Superior temporal gyrus (tissue), 1 donor: Measurements from ENCODE around the gene RAC2.

ENCODE experiments used
- DNase-seq: peaks from one replicate; pipeline ENCODE4 v3.0.0-alpha.2; 2016; ENCODE audit errors: extremely low spot score

Gene RAC2

DNA sequence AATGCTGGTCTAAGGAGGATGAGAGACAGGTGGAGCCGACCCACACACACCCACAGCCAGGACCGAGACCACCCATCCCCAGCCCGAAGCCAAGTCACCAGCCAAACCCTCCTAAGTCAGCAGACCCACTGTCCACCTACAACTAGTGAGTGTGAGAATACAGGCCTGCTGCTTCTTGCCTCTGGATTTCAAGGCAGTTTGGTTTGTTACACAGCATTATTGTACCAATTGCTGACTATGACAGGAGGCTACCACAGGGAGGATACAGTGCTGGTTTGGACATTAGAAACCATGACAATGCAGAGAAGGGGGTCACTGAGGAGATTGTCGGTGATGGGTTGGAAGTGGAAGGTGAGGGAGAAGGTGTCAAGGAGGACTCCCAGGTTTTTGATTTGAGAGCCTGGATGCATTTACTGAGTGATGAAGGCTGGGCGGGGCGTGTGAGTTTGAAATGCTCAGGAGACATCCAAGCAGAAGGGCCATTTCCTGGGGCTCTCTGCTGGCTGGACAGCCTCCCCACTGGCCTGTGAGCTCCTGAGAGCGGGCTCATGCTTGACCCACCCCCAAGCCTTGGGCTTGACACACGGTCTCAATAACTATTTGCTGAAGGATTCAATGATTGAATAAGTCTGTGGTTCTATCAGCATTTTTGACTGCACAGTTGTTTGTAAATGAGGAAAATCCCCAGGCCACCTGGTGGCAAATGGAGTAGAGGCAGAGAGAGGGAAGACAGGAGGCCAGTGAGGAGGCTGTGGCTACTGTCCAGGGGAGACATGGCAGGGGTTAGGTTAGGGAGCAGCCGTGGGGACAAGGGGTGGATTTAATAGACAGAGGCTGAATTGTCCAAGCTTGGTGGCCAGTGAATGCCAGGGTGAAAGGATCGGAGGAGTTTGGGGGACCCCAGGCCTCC is 22.4 kb downstream of the RAC2 start:
- no peak for DNase-seq

GRCh38 chr22:37220543-37220981 is 23.5 kb downstream of the RAC2 start:
- no peak for DNase-seq

DNA sequence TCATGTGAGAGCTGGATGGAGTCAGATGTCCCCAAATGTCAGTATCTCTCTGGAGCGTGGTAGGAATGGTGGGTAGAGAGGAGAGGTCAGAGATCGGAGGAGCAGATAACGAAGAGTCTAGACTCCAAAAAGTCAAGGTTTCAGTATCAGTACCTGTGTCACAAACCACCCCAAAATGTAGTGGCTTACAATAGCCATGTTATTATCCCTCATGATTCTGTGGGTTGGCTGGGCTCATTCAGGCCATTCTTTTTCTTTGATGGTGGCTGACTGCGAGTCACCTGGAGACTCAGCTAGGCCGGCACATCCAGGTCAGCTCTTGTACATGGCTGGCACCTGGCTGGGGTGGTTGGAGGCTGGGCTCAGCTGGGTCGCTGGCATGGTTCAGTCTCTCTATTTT is 24.5 kb downstream of the RAC2 start:
- no peak for DNase-seq

GRCh38 chr22:37218771-37219411 is 25.2 kb downstream of the RAC2 start:
- DNase-seq: no peak

GRCh38 chr22:37218399-37218770 is 25.7 kb downstream of the RAC2 start:
- DNase-seq: no peak

DNA sequence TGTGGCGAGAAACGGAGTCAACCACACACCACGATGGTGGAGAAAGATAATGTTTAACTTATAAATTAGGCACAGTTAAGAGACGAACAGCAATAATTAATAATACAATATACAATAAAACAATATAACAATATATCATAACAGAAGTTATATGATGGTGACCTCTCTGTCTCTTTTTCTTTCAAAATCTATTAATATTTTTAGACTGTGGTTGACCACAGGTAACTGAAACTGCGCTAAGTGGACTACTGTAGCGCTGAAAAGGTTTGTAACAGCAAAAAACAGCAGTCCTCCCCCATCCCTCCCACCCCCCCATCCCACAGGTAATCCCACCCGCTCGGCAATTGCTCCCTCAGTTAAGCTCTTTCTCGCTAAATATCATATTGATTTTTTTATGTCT is 28.2 kb downstream of the RAC2 start:
- no peak for DNase-seq

- DNase-seq: no peak
These were observed 29.4 kb downstream of the RAC2 start for GRCh38 chr22:37214731-37215030.

- no peak for DNase-seq
These were observed 29.9 kb downstream of the RAC2 start for GRCh38 chr22:37213941-37214730.

DNA sequence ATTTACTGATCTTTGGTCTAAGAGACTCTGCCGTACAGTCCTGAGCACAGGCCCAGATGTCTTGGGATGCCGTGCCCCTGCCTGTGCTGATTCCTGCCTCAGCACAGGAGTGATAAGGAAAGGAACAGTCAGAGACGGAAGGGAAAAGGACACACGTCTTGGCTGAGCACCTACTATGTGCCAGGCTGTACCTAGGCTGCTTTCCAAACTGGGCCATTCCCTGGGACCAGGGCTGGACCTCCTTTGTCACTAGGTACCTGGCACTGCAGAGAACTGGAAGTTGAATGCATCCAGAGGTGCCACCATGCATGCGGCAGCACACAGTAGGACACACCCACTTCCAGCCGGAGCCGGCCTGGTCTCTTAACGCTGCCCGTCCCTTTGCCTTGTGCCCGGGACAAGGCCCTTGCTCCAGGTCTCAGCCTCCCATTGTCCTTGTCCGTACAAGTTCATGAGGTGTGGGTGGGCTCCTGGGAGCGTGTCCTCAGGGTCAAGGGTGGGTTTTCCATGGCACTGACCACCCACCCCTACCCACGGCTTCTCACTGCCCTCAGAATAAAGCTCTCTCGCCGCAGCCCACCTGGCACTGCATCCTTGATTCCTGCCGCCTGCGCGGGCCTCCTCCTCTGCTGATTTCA is 30.7 kb downstream of the RAC2 start:
- no peak for DNase-seq

- no peak for DNase-seq
These were observed 31.7 kb downstream of the RAC2 start, which contains the start of gene SSTR3 for GRCh38 chr22:37212174-37212906. TSS of gene SSTR3 (minus strand) at chr22:37212477. CDS start at chr22:37207803, 4,674 bp downstream.

- no peak for DNase-seq
These were observed 32.2 kb downstream of the RAC2 start for GRCh38 chr22:37211866-37212173.

GRCh38 chr22:37211075-37211865 is 32.8 kb downstream of the RAC2 start:
- DNase-seq: no peak

- DNase-seq: no peak
These were observed 33.8 kb downstream of the RAC2 start for GRCh38 chr22:37210041-37210803.

- DNase-seq: no peak
These were observed 34.8 kb downstream of the RAC2 start for GRCh38 chr22:37209140-37209845.

GRCh38 chr22:37208401-37209139 is 35.5 kb downstream of the RAC2 start:
- DNase-seq: no peak

DNA sequence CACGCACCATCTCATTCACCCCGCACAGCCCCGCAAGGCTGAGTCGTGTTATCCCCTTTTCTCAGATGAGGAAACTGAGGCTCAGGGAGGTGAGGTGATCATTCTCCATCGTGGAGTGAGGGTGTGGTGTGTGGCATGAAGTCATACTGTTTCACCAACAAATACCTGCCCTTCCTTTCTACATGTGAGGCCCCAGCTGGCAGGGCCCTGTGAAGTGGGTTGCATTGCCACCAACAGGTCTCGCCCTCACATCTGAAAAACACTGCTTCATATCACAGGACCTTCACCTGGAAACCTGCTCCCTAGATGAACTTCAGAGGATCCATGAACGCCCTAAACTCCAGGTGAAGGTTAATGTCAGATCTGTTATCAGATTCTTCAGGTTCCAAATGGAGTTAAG is 36.1 kb downstream of the RAC2 start:
- DNase-seq: no peak

- no peak for DNase-seq
These were observed 36.9 kb downstream of the RAC2 start for GRCh38 chr22:37206841-37207821.
